ENCODE results near the gene ID2.

DNA sequence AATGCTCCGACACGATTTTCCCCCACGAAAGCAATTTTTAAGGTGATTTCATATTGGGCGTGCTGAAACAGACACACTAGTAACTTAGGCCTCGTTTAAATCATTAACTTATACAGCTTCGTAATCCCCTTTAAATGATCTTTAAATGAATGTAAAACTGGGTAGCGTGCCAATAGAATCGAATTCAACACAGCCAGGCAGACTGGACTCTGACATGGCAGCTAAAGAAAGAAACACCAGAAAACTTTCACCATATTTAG, 2.4 kb upstream of the ID2 start:
- TF ChIP-seq, protein P1, sequence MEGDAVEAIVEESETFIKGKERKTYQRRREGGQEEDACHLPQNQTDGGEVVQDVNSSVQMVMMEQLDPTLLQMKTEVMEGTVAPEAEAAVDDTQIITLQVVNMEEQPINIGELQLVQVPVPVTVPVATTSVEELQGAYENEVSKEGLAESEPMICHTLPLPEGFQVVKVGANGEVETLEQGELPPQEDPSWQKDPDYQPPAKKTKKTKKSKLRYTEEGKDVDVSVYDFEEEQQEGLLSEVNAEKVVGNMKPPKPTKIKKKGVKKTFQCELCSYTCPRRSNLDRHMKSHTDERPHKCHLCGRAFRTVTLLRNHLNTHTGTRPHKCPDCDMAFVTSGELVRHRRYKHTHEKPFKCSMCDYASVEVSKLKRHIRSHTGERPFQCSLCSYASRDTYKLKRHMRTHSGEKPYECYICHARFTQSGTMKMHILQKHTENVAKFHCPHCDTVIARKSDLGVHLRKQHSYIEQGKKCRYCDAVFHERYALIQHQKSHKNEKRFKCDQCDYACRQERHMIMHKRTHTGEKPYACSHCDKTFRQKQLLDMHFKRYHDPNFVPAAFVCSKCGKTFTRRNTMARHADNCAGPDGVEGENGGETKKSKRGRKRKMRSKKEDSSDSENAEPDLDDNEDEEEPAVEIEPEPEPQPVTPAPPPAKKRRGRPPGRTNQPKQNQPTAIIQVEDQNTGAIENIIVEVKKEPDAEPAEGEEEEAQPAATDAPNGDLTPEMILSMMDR (tag by site-specific recombination; IDR thresholded peaks at IDR 0.05): no peak
- TF ChIP-seq YY1 (tag by site-specific recombination; IDR thresholded peaks at IDR 0.05) (no peak), ZNF596 (tag by site-specific recombination; IDR thresholded peaks at IDR 0.05) (no peak)
- TF ChIP-seq, protein P2, sequence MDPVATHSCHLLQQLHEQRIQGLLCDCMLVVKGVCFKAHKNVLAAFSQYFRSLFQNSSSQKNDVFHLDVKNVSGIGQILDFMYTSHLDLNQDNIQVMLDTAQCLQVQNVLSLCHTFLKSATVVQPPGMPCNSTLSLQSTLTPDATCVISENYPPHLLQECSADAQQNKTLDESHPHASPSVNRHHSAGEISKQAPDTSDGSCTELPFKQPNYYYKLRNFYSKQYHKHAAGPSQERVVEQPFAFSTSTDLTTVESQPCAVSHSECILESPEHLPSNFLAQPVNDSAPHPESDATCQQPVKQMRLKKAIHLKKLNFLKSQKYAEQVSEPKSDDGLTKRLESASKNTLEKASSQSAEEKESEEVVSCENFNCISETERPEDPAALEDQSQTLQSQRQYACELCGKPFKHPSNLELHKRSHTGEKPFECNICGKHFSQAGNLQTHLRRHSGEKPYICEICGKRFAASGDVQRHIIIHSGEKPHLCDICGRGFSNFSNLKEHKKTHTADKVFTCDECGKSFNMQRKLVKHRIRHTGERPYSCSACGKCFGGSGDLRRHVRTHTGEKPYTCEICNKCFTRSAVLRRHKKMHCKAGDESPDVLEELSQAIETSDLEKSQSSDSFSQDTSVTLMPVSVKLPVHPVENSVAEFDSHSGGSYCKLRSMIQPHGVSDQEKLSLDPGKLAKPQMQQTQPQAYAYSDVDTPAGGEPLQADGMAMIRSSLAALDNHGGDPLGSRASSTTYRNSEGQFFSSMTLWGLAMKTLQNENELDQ (tag by site-specific recombination; IDR thresholded peaks at IDR 0.05; ENCODE audit: low read depth): no peak
